HepG2 (cell line): ENCODE measurements around the gene CTLA4. TPM values are rescaled to one million over a fixed set of nuclear protein-coding genes. Genes with fewer than 3 reads are reported as not detected.
A peak's percentile ranks its signal among the peaks of the same experiment; 100 is the strongest.

Source experiments
- CREB1 ChIP-seq, 2 experiments: fragments of 450-650 bp in 1 of 2; IDR thresholded peaks; 2 replicates each; pipeline ENCODE4 v1.6.1; 2016 to 2017; ENCODE audit warnings: control low read depth in 1 of 2, mild to moderate bottlenecking in 1 of 2, missing compliant biosample characterization in 1 of 2, missing genetic modification characterization in 1 of 2
- CTCF ChIP-seq: sonication (generic); formaldehyde crosslinking; IDR thresholded peaks from 2 replicates; pipeline ENCODE4 v1.5.0; 2020; ENCODE audit warnings: mild to moderate bottlenecking, missing genetic modification reagents, moderate library complexity
- DPF2 ChIP-seq: sonication (generic); formaldehyde crosslinking; IDR thresholded peaks from 2 replicates; pipeline ENCODE4 v1.4.0; 2020; ENCODE audit warnings: mild to moderate bottlenecking, low read depth, missing genetic modification reagents, borderline replicate concordance
- GABPA ChIP-seq, 2 experiments: IDR thresholded peaks; 2 replicates each; pipeline ENCODE4 v1.6.1; 2011 to 2016; ENCODE audit warnings: low read depth in 2 of 2, low read length in 1 of 2, missing biosample characterization in 1 of 2, missing genetic modification characterization in 1 of 2
- HNRNPL ChIP-seq: fragments of 200-400 bp; formaldehyde crosslinking; IDR thresholded peaks from 2 replicates; pipeline ENCODE4 v1.6.1; 2017; ENCODE audit warnings: mild to moderate bottlenecking, low read depth, low read length
- HOXA3 ChIP-seq: sonication (generic); formaldehyde crosslinking; IDR thresholded peaks from 2 replicates; pipeline ENCODE4 v1.5.0; 2020; ENCODE audit warnings: missing genetic modification reagents
- IRX3 ChIP-seq: sonication (generic); formaldehyde crosslinking; IDR thresholded peaks from 2 replicates; pipeline ENCODE4 v1.8.1; 2023; ENCODE audit warnings: mild to moderate bottlenecking, low read depth, missing genetic modification reagents, borderline replicate concordance
- MAF1 ChIP-seq: sonication (generic); formaldehyde crosslinking; IDR thresholded peaks from 2 replicates; pipeline ENCODE4 v1.5.0; 2020; ENCODE audit warnings: missing genetic modification reagents, borderline replicate concordance
- MEIS2 ChIP-seq: sonication (generic); formaldehyde crosslinking; IDR thresholded peaks from 2 replicates; pipeline ENCODE4 v1.9.0; 2021; ENCODE audit warnings: mild to moderate bottlenecking, missing genetic modification reagents
- MTF1 ChIP-seq: sonication (generic); formaldehyde crosslinking; IDR thresholded peaks from 2 replicates; pipeline ENCODE4 v1.5.0; 2020; ENCODE audit warnings: missing genetic modification reagents
- MYC ChIP-seq: sonication (generic); formaldehyde crosslinking; IDR thresholded peaks from 2 replicates; pipeline ENCODE4 v1.9.0; 2021; ENCODE audit warnings: missing genetic modification reagents, borderline replicate concordance
- NFE2L1 ChIP-seq: sonication (generic); formaldehyde crosslinking; IDR thresholded peaks from 2 replicates; pipeline ENCODE4 v1.4.0; 2020; ENCODE audit warnings: missing genetic modification reagents, mild to moderate bottlenecking, borderline replicate concordance
- SALL1 ChIP-seq: sonication (generic); formaldehyde crosslinking; IDR thresholded peaks from 2 replicates; pipeline ENCODE4 v1.8.0; 2022; ENCODE audit warnings: mild to moderate bottlenecking, missing genetic modification reagents
- TFDP2 ChIP-seq: sonication (generic); formaldehyde crosslinking; IDR thresholded peaks from 2 replicates; pipeline ENCODE4 v1.4.0; 2020; ENCODE audit warnings: missing genetic modification reagents
- UBTF ChIP-seq: sonication (generic); formaldehyde crosslinking; IDR thresholded peaks from 2 replicates; pipeline ENCODE4 v1.4.0; 2020; ENCODE audit warnings: mild to moderate bottlenecking, missing genetic modification reagents
- ZNF205 ChIP-seq: IDR thresholded peaks from 2 replicates; pipeline ENCODE4 v1.6.1; 2018; ENCODE audit warnings: missing biosample characterization, missing genetic modification reagents
- ZNF367 ChIP-seq: sonication (generic); formaldehyde crosslinking; IDR thresholded peaks from 2 replicates; pipeline ENCODE4 v1.4.0; 2020; ENCODE audit warnings: missing genetic modification reagents, borderline replicate concordance
- ZNF629 ChIP-seq: sonication (generic); formaldehyde crosslinking; conservative IDR thresholded peaks from 2 replicates; pipeline ENCODE4 v1.5.0; 2020; ENCODE audit warnings: missing genetic modification reagents
- ZNF749 ChIP-seq: sonication (generic); formaldehyde crosslinking; IDR thresholded peaks from 2 replicates; pipeline ENCODE4 v1.8.0; 2022; ENCODE audit warnings: mild to moderate bottlenecking, missing genetic modification reagents, moderate library complexity, borderline replicate concordance
- polyA plus RNA-seq, 8 experiments: library from polyadenylated mRNA; depleted of rRNA in 3 of 8; stranded (reverse) in 7 of 8; unstranded in 1 of 8; fragments of >200 nt; fragmentation: Illumina TruSeq in 4 of 8; extraction: Trizol in 4 of 8; gene quantifications; 2 replicates each; pipeline versions ENCODE4 v1.2.1 to v1.2.3, GENCODE V29; 2011 to 2016; ENCODE audit warnings: low read depth in 4 of 8, missing spikeins in 1 of 8, mixed read lengths in 1 of 8; ENCODE audit not compliant: insufficient read depth in 1 of 8
- total RNA-seq, 5 experiments: library from RNA; depleted of rRNA; stranded (reverse); fragments of >200 nt; fragmentation: Illumina TruSeq; extraction: Trizol; gene quantifications; 2 replicates each; pipeline ENCODE4 v1.2.3, GENCODE V29; 2016; ENCODE audit warnings: low read depth in 1 of 5

CTLA4 gene
- total and polyA plus RNA-seq, 2 of the 13 experiments (the other 11 are each of a cell fraction or from before 2014, with no cell fraction given): 0.16 TPM; not detected in 1

GRCh38 chr2:203819434-203820133 lies 48.0 kb upstream of the CTLA4 start (continued):
- TF ChIP-seq TFDP2 (CRISPR knock-in tag) (0 out of 2 replicates have a peak, but pooled peaks have one; percentile 45), UBTF (CRISPR knock-in tag) (peak; percentile 77), MEIS2 (CRISPR knock-in tag) (peak; percentile 96), MYC (CRISPR knock-in tag) (peak; percentile 40; the same call in 1 of the 2 replicates), CTCF (CRISPR knock-in tag) (peak; percentile 22), CREB1 (IDR thresholded peaks at IDR 0.05) (no peak), CREB1 (CRISPR knock-in tag; IDR thresholded peaks at IDR 0.05) (no peak; the same call in 1 of the 2 replicates), ZNF629 (CRISPR knock-in tag) (peak; percentile 59; the same call in 1 of the 2 replicates), ZNF367 (CRISPR knock-in tag) (no peak), IRX3 (CRISPR knock-in tag) (no peak), MAF1 (CRISPR knock-in tag) (no peak), ZNF205 (CRISPR knock-in tag) (peak; percentile 68; the same call in 1 of the 2 replicates), HOXA3 (CRISPR knock-in tag) (peak; percentile 89), GABPA (IDR thresholded peaks at IDR 0.05; ENCODE audit: low read depth, low read length) (no peak), GABPA (CRISPR knock-in tag; IDR thresholded peaks at IDR 0.05; ENCODE audit: low read depth) (peak; percentile 75), ZNF749 (CRISPR knock-in tag) (peak; percentile 31; the same call in 1 of the 2 replicates), NFE2L1 (CRISPR knock-in tag) (no peak), MTF1 (CRISPR knock-in tag) (no peak), DPF2 (CRISPR knock-in tag) (peak; percentile 91), SALL1 (CRISPR knock-in tag) (peak; percentile 100), HNRNPL (0 out of 2 replicates have a peak, but pooled peaks have one; percentile 57)
